EH (cell line): Measurements from ENCODE around the gene FKBP7.
"Not testable (repeated sequence)": the region's sequence is repeated elsewhere in the genome, so short reads cannot be mapped to it uniquely, and the experiment has no call there.

ENCODE experiments used
- DNase-seq: peaks from one replicate; pipeline ENCODE4 v3.0.0-alpha.2; 2015; ENCODE audit warnings: low read depth

FKBP7 gene

GRCh38 chr2:178485356-178485755, 7.0 kb upstream of the FKBP7 start:
- DNase-seq: no peak

GRCh38 chr2:178484245-178485041, 6.0 kb upstream of the FKBP7 start:
- DNase-seq: peak; percentile 27

DNA sequence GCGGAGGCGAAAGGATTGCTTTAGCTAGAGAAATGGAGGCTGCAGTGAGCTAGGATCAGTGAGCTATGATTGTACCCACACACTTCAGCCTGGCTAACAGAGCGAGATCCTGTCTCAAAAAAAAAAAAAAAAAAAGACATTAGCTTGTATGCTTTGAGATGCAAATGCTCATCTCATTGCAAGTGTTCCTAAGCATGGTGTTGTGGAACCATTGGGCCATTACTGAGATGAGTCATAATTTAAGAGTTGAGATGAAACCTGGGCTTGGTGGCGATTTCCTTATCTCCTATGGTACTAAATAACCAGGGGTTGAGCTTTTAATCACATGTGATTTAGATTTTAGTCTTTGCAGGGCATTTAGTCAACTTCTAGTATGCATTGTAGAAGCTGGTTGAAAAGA, 4.0 kb upstream of the FKBP7 start:
- no peak for DNase-seq

GRCh38 chr2:178480227-178481181, 2.1 kb upstream of the FKBP7 start, which contains the start of gene PLEKHA3:
Gene PLEKHA3 (plus strand): TSS chr2:178480457. CDS start chr2:178480870, 413 bp downstream.
- peak; percentile 97 for DNase-seq

DNA sequence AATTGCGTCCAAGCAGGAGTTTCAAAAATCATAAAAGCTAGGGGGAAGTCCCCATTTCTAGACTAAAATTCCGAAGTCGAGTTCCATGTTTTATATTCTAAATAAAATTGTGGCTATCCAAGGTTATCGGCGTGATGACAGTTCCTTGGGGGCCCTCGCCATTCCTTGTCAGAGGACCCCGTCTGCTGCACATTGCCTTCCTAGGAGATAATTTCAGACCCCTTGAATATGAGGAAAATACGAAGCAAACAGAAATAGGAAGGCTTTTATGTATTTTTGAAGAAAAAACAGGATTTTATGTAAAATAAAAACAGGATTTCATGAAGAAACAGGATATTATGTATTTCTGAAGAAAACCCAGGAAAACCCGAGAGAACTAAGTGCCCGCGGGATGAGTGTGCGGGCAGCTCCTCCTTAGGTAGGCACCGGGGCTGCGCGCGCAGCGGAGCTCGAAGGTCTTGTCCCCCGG, 1.4 kb upstream of the FKBP7 start:
- no peak for DNase-seq

DNA sequence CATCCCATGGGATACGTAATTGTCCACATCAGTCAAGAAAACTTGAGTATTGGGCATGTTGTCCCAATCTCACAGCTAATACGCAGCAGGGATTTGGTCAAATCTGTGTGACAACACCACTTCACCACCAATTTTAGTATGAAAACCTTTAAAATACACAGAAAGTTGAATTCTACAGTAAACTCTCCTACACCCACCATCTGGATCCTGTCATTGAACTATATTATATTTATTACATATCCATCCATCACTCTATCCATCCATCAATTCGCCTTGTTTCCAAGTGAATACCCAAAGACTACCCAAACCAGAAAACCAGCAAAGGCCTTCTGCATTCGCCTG, 846 bp upstream of the FKBP7 start:
- DNase-seq: no peak

DNA sequence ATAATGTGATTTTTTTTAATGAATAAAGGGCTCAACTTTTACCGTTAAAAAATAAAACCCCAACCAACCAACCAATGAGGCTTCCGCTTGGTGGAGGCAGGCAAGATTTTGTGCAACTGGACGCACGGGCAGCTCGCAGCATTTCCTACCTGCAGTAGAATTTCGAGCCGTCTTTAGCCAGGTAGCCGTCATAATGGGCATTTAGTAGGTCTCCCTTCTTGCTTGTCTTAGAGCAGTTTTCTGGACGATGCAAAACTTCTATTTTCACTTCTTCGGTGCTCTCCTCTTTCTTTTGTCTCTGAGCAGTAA, 316 bp downstream of the FKBP7 start:
- DNase-seq: no peak

- DNase-seq: no peak
Observed at GRCh38 chr2:178477443-178478129, 814 bp downstream of the FKBP7 start.

DNA sequence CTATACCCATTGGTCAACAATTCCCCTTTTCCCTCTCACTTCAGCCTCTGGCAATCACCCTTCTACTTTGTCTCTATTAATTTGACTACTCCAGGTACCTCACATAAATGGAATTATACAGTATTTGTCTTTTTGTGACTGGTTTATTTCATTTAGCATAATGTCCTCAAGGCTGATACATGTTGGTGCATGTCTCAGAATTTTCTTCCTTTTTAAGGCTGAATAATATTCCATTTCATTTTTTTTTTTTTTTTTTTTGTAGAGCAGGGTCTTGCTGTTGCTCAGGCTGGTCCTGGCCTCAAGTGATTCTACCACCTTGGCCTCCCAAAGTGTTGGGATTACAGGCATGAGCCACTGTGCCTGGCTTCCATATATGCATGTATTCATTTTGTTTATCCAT, 1.9 kb downstream of the FKBP7 start:
- DNase-seq: no peak

DNA sequence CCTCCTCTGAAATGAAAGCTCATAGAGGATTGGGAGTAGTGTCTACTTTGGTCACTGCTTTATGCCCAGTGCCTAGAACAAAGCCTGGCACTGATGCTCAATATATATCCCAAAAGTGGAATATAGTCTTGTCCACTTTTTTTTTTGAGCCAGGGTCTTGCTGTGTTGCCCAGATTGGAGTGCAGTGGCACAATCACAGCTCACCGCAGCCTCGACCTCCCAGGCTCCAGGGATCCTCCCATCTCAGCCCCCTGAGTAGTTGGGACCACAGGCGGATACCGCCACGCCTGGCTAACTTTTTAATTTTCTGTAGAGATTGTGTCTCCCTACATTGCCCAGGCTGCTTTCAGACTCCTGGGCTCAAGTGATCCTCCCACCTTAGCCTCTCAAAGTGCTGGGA, 3.8 kb downstream of the FKBP7 start:
- no peak for DNase-seq

GRCh38 chr2:178473931-178474330, 4.5 kb downstream of the FKBP7 start:
- DNase-seq: peak; percentile 29

- no peak for DNase-seq
Observed at GRCh38 chr2:178473373-178473772, 5.0 kb downstream of the FKBP7 start.

GRCh38 chr2:178471313-178471712, 7.1 kb downstream of the FKBP7 start:
- not testable (repeated sequence) for DNase-seq

DNA sequence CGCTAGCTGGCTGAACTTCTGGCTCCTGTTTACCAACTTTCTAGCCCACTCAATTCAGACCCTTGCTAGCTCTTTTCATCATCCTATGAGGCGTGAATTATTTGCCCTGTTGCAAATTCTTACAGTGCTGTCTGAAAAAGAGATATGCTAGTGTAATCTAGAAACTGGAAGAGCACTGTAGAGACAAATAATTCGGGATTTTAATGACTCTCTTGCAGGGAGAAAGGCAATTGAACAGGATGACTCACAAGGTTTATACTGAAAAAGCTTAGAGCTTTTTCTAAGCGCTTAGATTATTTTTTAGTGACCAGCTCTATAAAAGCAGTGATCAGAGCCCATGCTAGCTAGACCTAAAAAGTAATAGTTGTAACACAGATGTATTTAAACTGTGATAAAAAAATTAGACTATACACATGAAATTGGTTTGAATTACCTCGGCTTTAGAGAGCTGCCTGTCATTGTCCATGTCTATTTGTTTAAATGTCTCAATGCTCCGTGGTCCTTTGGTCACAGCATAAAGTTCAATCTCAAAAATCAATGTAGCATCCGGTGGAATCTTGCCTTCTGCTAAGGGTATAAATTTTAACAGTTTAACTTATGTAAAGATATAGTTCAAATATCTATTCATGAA, 9.1 kb downstream of the FKBP7 start:
- DNase-seq: no peak

GRCh38 chr2:178457390-178457886, 21.0 kb downstream of the FKBP7 start:
- no peak for DNase-seq

- DNase-seq: no peak
Observed at GRCh38 chr2:178455947-178456346, 22.5 kb downstream of the FKBP7 start.

DNA sequence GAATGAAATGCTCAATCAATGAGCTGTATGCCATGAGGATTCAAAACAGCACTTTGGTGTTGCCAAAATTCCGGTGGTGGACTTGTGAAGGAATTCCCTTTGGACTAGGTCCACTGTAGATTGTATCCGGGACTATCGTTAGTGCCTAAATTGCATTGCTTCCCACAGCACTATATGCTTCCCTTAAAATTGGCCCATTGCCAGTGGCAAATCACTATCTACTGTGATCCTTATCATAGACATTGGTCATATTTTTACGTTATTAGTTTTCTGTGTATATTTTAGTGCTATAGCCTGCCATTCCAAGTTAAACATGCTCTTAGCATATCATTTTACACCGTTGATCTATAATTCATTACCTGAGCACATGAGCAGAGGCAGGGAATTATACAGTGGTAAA, 25.5 kb downstream of the FKBP7 start:
- DNase-seq: no peak

GRCh38 chr2:178452334-178452733, 26.1 kb downstream of the FKBP7 start:
- no peak for DNase-seq

GRCh38 chr2:178450774-178451525, 27.4 kb downstream of the FKBP7 start, which contains the start of the genes PJVK and PRKRA:
Gene PJVK (plus strand): TSS chr2:178451378. CDS start chr2:178453410, 2,032 bp downstream.
Gene PRKRA (minus strand): TSS chr2:178451175. CDS start chr2:178451030, 145 bp downstream.
- DNase-seq: peak; percentile 98

DNA sequence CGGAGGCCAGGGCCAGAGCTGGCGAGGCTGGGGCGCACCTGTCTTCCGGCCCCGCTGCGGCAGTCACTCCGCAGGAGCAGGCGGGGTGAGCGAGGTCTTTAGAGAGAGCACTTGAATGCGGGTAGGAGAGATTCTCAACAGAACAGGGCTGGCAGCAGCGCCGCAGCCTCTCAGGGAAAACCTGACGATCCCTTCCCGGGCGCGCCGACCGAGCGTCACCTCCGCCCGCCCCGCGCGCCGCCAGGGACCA, 28.0 kb downstream of the FKBP7 start:
- no peak for DNase-seq
